K562 (cell line): ENCODE results near the gene AMTN. TPM values are rescaled to one million over a fixed set of nuclear protein-coding genes. Genes with fewer than 3 reads are reported as not detected.

Experiments
- ATAC-seq: fragments of 200-7000 bp; cut with Tn5 transposase; 3 replicates; pipeline ENCODE4 v1.9.1; 2020; ENCODE audit warnings: moderate library complexity
- BruUV-seq: library from RNA; stranded (reverse); fragments of 400-500 nt; replicated peaks from 2 replicates; lab custom pipeline; 2021; lab: Mats Ljungman, UMichigan
- CTCF ChIA-PET: fragments of 300-600 bp; formaldehyde crosslinking; extraction: SDS; loops from one replicate; lab custom pipeline; 2021; ENCODE audit warnings: low intra/inter-chr PET ratio; lab: Yijun Ruan, JAX
- POLR2A ChIA-PET: fragments of 300-600, 350-650 bp; sonication (Branson Sonifier 250); formaldehyde crosslinking; extraction: SDS; loops from one replicate; lab custom pipeline; 2021; ENCODE audit warnings: antibody characterized with exemption, inconsistent platforms; lab: Yijun Ruan, JAX
- DNase-seq, 4 experiments: peaks; one replicate each; pipeline versions ENCODE4 v3.0.0 to v3.0.0-alpha.2; 2011 to 2018; ENCODE audit warnings: low spot score in 3 of 4, mixed read lengths in 3 of 4; ENCODE audit errors: extremely low read depth in 1 of 4
- FAIRE-seq: peaks from 2 replicates; lab custom pipeline; 2011; peaks lifted over from hg19 to GRCh38; lab: Jason Lieb, UNC
- H2AFZ ChIP-seq: 2 replicates; pipeline ENCODE4 v1.6.0; 2011; ENCODE audit warnings: low read depth, low read length, control low read depth, inconsistent platforms
- H3K27ac ChIP-seq: fragments of 200-600 bp; 3 replicates; pipeline ENCODE4 v1.8.0; 2011; ENCODE audit warnings: low read depth, mild to moderate bottlenecking, control low read depth, inconsistent platforms, low read length, moderate library complexity, mixed read lengths; ENCODE audit errors: extremely low read depth
- H3K27me3 ChIP-seq, 2 experiments: fragments of 300-600 bp in 1 of 2; 2 replicates in 1 of 2; 3 replicates in 1 of 2; pipeline versions ENCODE4 v1.6.0 to v1.8.0; 2011; ENCODE audit warnings: inconsistent platforms in 2 of 2, low read length in 2 of 2, mild to moderate bottlenecking in 1 of 2, mixed read lengths in 1 of 2, moderate library complexity in 1 of 2; ENCODE audit not compliant: control insufficient read depth in 2 of 2, insufficient read depth in 2 of 2
- H3K36me3 ChIP-seq: fragments of 300-600 bp; 3 replicates; pipeline ENCODE4 v1.8.0; 2011; ENCODE audit warnings: mild to moderate bottlenecking, low read length, inconsistent platforms; ENCODE audit not compliant: control insufficient read depth, insufficient read depth
- H3K4me1 ChIP-seq, 2 experiments: fragments of 200-600 bp in 1 of 2; replicated peaks in 1 of 2; 2 replicates in 1 of 2; 3 replicates in 1 of 2; pipeline versions ENCODE4 v1.5.1 to v1.8.0; 2011; ENCODE audit warnings: inconsistent platforms in 2 of 2, low read length in 2 of 2, mild to moderate bottlenecking in 1 of 2, mixed read lengths in 1 of 2, moderate library complexity in 1 of 2; ENCODE audit not compliant: control insufficient read depth in 2 of 2, insufficient read depth in 2 of 2
- H3K4me2 ChIP-seq: 2 replicates; pipeline ENCODE4 v1.6.1; 2011; ENCODE audit warnings: low read length, control low read depth, inconsistent platforms, mixed read lengths; ENCODE audit not compliant: insufficient read depth
- H3K4me3 ChIP-seq: fragments of 200-600 bp; sonication (generic), shearing (Covaris generic); 2 replicates; pipeline ENCODE4 v1.5.1; 2016; ENCODE audit warnings: control low read depth, inconsistent platforms
- H3K79me2 ChIP-seq: fragments of 200-600 bp; 3 replicates; pipeline ENCODE4 v1.8.0; 2011; ENCODE audit warnings: low read length, inconsistent platforms; ENCODE audit not compliant: control insufficient read depth, insufficient read depth
- H3K9ac ChIP-seq, 2 experiments: 2 replicates each; pipeline versions ENCODE4 v1.6.0 to v1.6.1; 2011; ENCODE audit warnings: low read depth in 2 of 2, low read length in 2 of 2, control low read depth in 1 of 2, inconsistent platforms in 1 of 2, mild to moderate bottlenecking in 1 of 2, mixed read lengths in 1 of 2; ENCODE audit not compliant: insufficient read depth in 1 of 2
- H3K9me1 ChIP-seq: one replicate; pipeline ENCODE4 v1.6.0; 2011; ENCODE audit warnings: inconsistent platforms, mild to moderate bottlenecking, low read length, moderate library complexity; ENCODE audit not compliant: control insufficient read depth, insufficient read depth
- H3K9me3 ChIP-seq: replicated peaks from 2 replicates; pipeline ENCODE4 v1.5.1; 2011; ENCODE audit warnings: low read depth, low read length, inconsistent platforms; ENCODE audit not compliant: control insufficient read depth, insufficient read depth
- H4K20me1 ChIP-seq: replicated peaks from 2 replicates; pipeline ENCODE4 v1.6.1; 2011; ENCODE audit warnings: low read length, inconsistent platforms, mixed read lengths; ENCODE audit not compliant: control insufficient read depth, insufficient read depth
- FOSL1 ChIP-seq: fragments of 200-800 bp; sonication (Bioruptor generic); conservative IDR thresholded peaks from 2 replicates; pipeline ENCODE4 v1.6.1; 2016; ENCODE audit warnings: missing genetic modification characterization, missing compliant biosample characterization
- FOXA3 ChIP-seq, 2 experiments: fragments of 450-650 bp in 1 of 2; sonication (generic) in 1 of 2; formaldehyde crosslinking; IDR thresholded peaks in 1 of 2; conservative IDR thresholded peaks in 1 of 2; 2 replicates each; pipeline versions ENCODE4 v1.4.0 to v1.8.0; 2020 to 2022; ENCODE audit warnings: mild to moderate bottlenecking in 2 of 2, missing genetic modification reagents in 1 of 2
- ZBTB7A ChIP-seq: IDR thresholded peaks from 2 replicates; pipeline ENCODE4 v1.6.1; 2011; ENCODE audit warnings: low read depth, mild to moderate bottlenecking, low read length, moderate library complexity, borderline replicate concordance; ENCODE audit not compliant: control insufficient read depth
- ZZZ3 ChIP-seq: fragments of 450-650 bp; IDR thresholded peaks from 2 replicates; pipeline ENCODE4 v1.6.1; 2016; ENCODE audit warnings: antibody characterized with exemption, mild to moderate bottlenecking, moderate library complexity
- WGBS: fragments of 100-300 bp; shearing (Covaris generic); methylation state at CpG from one replicate; pipeline ENCODE4 v1.1.6; 2016; ENCODE audit warnings: low coverage, mixed read lengths; ENCODE audit not compliant: insufficient coverage; ENCODE audit errors: missing lambda C conversion rate; 5-methylcytosine and 5-hydroxymethylcytosine counted together
- in situ Hi-C: fragments of 300-500 bp; cut with MboI; formaldehyde crosslinking; loops from 4 replicates; pipeline ENCODE4 v1.15.0; 2018; ENCODE audit warnings: inconsistent platforms, mixed read lengths
- intact Hi-C: fragments of 100-400 bp; cut with micrococcal nuclease; formaldehyde crosslinking; loops from 2 replicates; pipeline ENCODE4 v1.14.2; 2022
- polyA plus RNA-seq, 8 experiments: library from polyadenylated mRNA; depleted of rRNA in 4 of 8; stranded (reverse) in 5 of 8; unstranded in 3 of 8; fragments of >200 nt; fragmentation: Nextera tagmentation in 2 of 8; fragmentation: Illumina TruSeq in 1 of 8; extraction: Ambion mirVana in 2 of 8; extraction: Trizol in 1 of 8; gene quantifications; 2 replicates each; pipeline versions ENCODE4 v1.2.1 to v1.2.3, GENCODE V29; 2011 to 2014; ENCODE audit warnings: inconsistent platforms in 1 of 8, missing spikeins in 1 of 8
- total RNA-seq, 7 experiments: library from RNA; depleted of rRNA in 6 of 7; stranded (reverse); fragments of >200 nt in 6 of 7; fragmentation: Illumina TruSeq in 2 of 7; extraction: Trizol in 2 of 7; gene quantifications; 2 replicates each; pipeline versions ENCODE4 v1.2.1 to v1.2.3, GENCODE V29; 2011 to 2021; ENCODE audit warnings: low replicate concordance in 1 of 7
- TF ChIP-seq, protein P1 (sequence below), 2 experiments: fragments of 450-650 bp; formaldehyde crosslinking in 1 of 2; IDR thresholded peaks; 2 replicates each; pipeline versions ENCODE4 v1.4.0 to v1.6.1; 2014 to 2020; ENCODE audit warnings: mild to moderate bottlenecking in 2 of 2, borderline replicate concordance in 1 of 2, low read depth in 1 of 2

The AMTN gene
- total and polyA plus RNA-seq, 9 of the 15 experiments (the other 6 are each of a cell fraction or from before 2014, with no cell fraction given), result not detected

DNA sequence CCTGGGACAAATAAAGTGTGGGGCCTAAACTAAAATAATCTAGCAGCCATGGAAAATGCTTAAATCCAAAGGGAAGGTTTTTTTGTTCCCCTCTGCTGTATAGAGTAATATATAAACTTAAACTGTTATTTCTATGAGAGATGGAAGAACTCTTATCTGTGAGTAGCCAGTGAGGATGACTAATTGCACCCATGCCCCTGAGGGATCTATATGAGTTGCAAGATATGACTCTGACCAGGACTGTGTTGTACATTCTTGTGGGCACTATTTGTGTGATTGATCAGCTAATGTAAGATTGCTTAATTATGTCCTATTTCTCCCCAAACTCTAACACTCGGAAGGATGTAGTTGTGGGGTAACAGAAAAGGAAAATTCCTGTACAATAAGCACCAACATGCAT, 38.5 kb downstream of the AMTN start:
- WGBS, result 0% methylated on average over 1 of the region's 1 CpG
- POLR2A ChIA-PET, result no interaction called here
- intact Hi-C loops (no loop called here), in situ Hi-C loops (no loop called here)
- no peaks in the 10 kb centered on the region for H3K9me1 ChIP-seq
- H3K27me3 ChIP-seq, result no peaks in the 10 kb centered on the region; a peak in 1 of 5 replicates
- H3K9me3 ChIP-seq, result no peaks in the 10 kb centered on the region
- H3K9ac ChIP-seq, result no peak overlapping the region
- no peak overlapping the region for H3K4me3 ChIP-seq
- H2AFZ ChIP-seq, result no peak overlapping the region
- no peak overlapping the region for H3K27ac ChIP-seq
- TF ChIP-seq ZBTB7A (no peak), FOSL1 (peak; percentile 25; the same call in 1 of the 2 replicates)
- H4K20me1 ChIP-seq, result no peaks in the 10 kb centered on the region
- DNase-seq (no peak), FAIRE-seq (no peak), ATAC-seq (no peak)
- no peaks in the 10 kb centered on the region for H3K36me3 ChIP-seq
- no peaks in the 10 kb centered on the region; a peak in 1 of 5 replicates for H3K4me1 ChIP-seq
- H3K4me2 ChIP-seq, result no peak overlapping the region
- H3K79me2 ChIP-seq, result no peaks in the 10 kb centered on the region
- CTCF ChIA-PET, result no interaction called here
- BruUV-seq, result no TSS peak

DNA sequence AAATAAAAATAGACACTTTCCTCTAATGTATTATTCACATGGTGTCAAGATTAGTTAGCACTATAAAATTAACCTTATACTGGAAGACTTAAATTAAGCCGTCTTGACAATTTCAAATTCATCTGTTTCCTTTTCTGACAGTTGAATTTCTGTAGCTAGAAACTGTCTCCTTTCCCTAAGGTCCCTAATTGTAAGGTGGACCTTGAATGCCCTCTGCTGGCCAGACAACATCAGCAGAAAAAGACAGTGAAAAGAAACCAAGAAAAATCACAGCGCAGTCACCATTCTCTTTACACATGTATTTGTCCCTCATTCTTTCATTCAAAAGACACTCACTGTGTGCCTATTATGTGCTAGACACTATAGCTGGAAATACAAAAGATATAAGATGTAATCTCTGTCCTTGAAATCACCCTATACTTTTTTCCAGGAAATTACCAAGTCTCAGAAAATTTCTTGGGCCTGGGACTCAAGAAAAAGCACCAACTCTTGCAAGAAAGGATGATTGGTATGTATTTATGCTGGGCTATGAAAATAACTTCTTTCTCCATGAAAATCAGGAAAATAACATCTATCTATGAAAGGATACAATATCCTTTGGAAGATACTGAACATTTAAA, 41.0 kb downstream of the AMTN start:
- H3K9ac ChIP-seq, result no peak overlapping the region
- ChIA-PET CTCF (interaction anchor here (1.2 kb wide), 1 partner anchor 870 kb away, joined by 5 read pairs; no protein-coding TSS in a partner anchor), POLR2A (no interaction called here)
- H3K9me1 ChIP-seq, result no peaks in the 10 kb centered on the region
- no peak overlapping the region for H3K27ac ChIP-seq
- H3K9me3 ChIP-seq, result no peaks in the 10 kb centered on the region
- FAIRE-seq (peak; percentile 86), ATAC-seq (peak; percentile 84), DNase-seq (peak; percentile 44 to 62 (median 52))
- no peaks in the 10 kb centered on the region for H3K36me3 ChIP-seq
- in situ Hi-C loops, result no loop called here
- H3K27me3 ChIP-seq, result no peaks in the 10 kb centered on the region
- H3K4me3 ChIP-seq, result no peak overlapping the region
- intact Hi-C loops, result loop anchor here (2.0 kb wide), 1 partner anchor 871 kb away; no protein-coding TSS in a partner anchor
- BruUV-seq, result no TSS peak
- H3K4me1 ChIP-seq, result no peaks in the 10 kb centered on the region; a peak in 1 of 5 replicates
- WGBS, result 17% methylated on average over 2 of the region's 2 CpGs
- no peak overlapping the region for H3K4me2 ChIP-seq
- H2AFZ ChIP-seq, result no peak overlapping the region
- H4K20me1 ChIP-seq, result no peaks in the 10 kb centered on the region
- no peaks in the 10 kb centered on the region for H3K79me2 ChIP-seq
- TF ChIP-seq FOXA3 (CRISPR knock-in tag; conservative IDR thresholded peaks at IDR 0.05 in 1 of 2, IDR thresholded peaks at IDR 0.05 in 1 of 2) (no peak), ZZZ3 (no peak)
- TF ChIP-seq, protein P1, sequence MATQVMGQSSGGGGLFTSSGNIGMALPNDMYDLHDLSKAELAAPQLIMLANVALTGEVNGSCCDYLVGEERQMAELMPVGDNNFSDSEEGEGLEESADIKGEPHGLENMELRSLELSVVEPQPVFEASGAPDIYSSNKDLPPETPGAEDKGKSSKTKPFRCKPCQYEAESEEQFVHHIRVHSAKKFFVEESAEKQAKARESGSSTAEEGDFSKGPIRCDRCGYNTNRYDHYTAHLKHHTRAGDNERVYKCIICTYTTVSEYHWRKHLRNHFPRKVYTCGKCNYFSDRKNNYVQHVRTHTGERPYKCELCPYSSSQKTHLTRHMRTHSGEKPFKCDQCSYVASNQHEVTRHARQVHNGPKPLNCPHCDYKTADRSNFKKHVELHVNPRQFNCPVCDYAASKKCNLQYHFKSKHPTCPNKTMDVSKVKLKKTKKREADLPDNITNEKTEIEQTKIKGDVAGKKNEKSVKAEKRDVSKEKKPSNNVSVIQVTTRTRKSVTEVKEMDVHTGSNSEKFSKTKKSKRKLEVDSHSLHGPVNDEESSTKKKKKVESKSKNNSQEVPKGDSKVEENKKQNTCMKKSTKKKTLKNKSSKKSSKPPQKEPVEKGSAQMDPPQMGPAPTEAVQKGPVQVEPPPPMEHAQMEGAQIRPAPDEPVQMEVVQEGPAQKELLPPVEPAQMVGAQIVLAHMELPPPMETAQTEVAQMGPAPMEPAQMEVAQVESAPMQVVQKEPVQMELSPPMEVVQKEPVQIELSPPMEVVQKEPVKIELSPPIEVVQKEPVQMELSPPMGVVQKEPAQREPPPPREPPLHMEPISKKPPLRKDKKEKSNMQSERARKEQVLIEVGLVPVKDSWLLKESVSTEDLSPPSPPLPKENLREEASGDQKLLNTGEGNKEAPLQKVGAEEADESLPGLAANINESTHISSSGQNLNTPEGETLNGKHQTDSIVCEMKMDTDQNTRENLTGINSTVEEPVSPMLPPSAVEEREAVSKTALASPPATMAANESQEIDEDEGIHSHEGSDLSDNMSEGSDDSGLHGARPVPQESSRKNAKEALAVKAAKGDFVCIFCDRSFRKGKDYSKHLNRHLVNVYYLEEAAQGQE (IDR thresholded peaks at IDR 0.05; ENCODE audit: borderline replicate concordance), result peak; percentile 52; the same call in 1 of the 2 replicates
- TF ChIP-seq, protein P1 (CRISPR knock-in tag; IDR thresholded peaks at IDR 0.05; ENCODE audit: low read depth), result no peak
